Metanephros (tissue), 1 donor: ENCODE measurements around the gene RPP38. TPM values are rescaled to one million over a fixed set of nuclear protein-coding genes. Genes with fewer than 3 reads are reported as not detected.

ENCODE experiments used
- total RNA-seq: library from RNA; depleted of rRNA; stranded (reverse); fragments of >200 nt; gene quantifications from one replicate; pipeline ENCODE4 v1.2.3, GENCODE V29; 2014

The RPP38 gene
- 9.3 TPM for total RNA-seq

GRCh38 chr10:15097011-15097812 is at the start of gene RPP38:
Gene RPP38 (plus strand): TSS chr10:15097355. CDS start chr10:15103315, 5,960 bp downstream.

GRCh38 chr10:15088428-15089261 is 8.5 kb upstream of the RPP38 start, which contains the start of gene ACBD7:
Gene ACBD7 (minus strand): TSS chr10:15088776. CDS start chr10:15088728, 48 bp downstream.

Other genes with a start within 250 kb of the RPP38 start
- gene SUV39H2, start 218.5 kb upstream of the RPP38 start, total RNA-seq: 9.3 TPM
- gene DCLRE1C, start 143.3 kb upstream of the RPP38 start, total RNA-seq: 12.8 TPM
- gene MEIG1, start 138.0 kb upstream of the RPP38 start, total RNA-seq: not detected
- gene OLAH, start 53.4 kb upstream of the RPP38 start, total RNA-seq: 0.23 TPM
- 5.1 TPM for gene ACBD7, start 8.6 kb upstream of the RPP38 start, total RNA-seq
- 21.4 TPM for gene NMT2, start 71.3 kb downstream of the RPP38 start, total RNA-seq